ENCODE data around the gene BRINP2. TPM values are rescaled to one million over a fixed set of nuclear protein-coding genes. Genes with fewer than 3 reads are reported as not detected.

Gene BRINP2
- total RNA-seq, 4 donors from 2014 or later = 0.26 to 0.42 TPM; not detected in 2

- intact Hi-C loops (cut with DNase I; ENCODE audit: low total_unique reads) = no loop called here
- H3K4me3 ChIP-seq (ENCODE audit: low read depth, poor library complexity, severe bottlenecking) = no peak overlapping the region
- no peak for DNase-seq (ENCODE audit: low spot score in 2 of 2)
- WGBS, 2 donors = 63 to 71% methylated on average over 4 of the region's 4 CpGs
- TF ChIP-seq, protein P1, sequence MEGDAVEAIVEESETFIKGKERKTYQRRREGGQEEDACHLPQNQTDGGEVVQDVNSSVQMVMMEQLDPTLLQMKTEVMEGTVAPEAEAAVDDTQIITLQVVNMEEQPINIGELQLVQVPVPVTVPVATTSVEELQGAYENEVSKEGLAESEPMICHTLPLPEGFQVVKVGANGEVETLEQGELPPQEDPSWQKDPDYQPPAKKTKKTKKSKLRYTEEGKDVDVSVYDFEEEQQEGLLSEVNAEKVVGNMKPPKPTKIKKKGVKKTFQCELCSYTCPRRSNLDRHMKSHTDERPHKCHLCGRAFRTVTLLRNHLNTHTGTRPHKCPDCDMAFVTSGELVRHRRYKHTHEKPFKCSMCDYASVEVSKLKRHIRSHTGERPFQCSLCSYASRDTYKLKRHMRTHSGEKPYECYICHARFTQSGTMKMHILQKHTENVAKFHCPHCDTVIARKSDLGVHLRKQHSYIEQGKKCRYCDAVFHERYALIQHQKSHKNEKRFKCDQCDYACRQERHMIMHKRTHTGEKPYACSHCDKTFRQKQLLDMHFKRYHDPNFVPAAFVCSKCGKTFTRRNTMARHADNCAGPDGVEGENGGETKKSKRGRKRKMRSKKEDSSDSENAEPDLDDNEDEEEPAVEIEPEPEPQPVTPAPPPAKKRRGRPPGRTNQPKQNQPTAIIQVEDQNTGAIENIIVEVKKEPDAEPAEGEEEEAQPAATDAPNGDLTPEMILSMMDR (IDR thresholded peaks at IDR 0.05) = no peak
- TF ChIP-seq POLR2A (IDR thresholded peaks at IDR 0.05) = no peak
Measured at GRCh38 chr1:177135250-177135649, 35.5 kb upstream of the BRINP2 start.

GRCh38 chr1:177137814-177138213 lies 32.9 kb upstream of the BRINP2 start:
- 54 to 61% methylated on average over 1 of the region's 1 CpG for WGBS, 2 donors
- H3K4me3 ChIP-seq (ENCODE audit: low read depth, poor library complexity, severe bottlenecking) = no peak overlapping the region
- no peak for DNase-seq (ENCODE audit: low spot score in 2 of 2)
- intact Hi-C loops (cut with DNase I; ENCODE audit: low total_unique reads) = no loop called here
- TF ChIP-seq, protein P1 (IDR thresholded peaks at IDR 0.05) = no peak
- TF ChIP-seq POLR2A (IDR thresholded peaks at IDR 0.05) = no peak

DNA sequence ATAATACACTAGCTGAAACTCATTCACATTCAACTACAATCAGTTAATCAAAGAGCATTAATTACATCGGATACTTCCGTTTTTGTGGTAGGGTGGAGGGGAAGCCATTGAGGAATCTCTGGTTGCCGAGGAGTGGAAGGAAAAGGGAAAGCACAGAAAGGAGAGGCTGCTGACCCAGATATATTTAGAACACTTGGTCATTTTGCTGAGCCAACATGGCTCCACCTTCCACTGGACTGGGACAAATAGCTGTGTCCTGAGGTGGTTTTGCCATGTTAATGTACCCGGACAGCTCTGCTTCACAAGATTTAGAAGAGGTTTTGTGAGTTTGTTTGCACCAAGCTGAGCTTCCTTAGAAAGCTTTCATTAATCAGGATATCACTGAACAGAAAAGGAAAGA lies 32.4 kb upstream of the BRINP2 start:
- intact Hi-C loops (cut with DNase I; ENCODE audit: low total_unique reads) = no loop called here
- 85 to 90% methylated on average over 4 of the region's 4 CpGs for WGBS, 2 donors

GRCh38 chr1:177142010-177142409 lies 28.7 kb upstream of the BRINP2 start:
- DNase-seq (ENCODE audit: low spot score in 2 of 2) = no peak
- TF ChIP-seq, protein P1 (IDR thresholded peaks at IDR 0.05) = no peak
- TF ChIP-seq POLR2A (IDR thresholded peaks at IDR 0.05) = no peak
- intact Hi-C loops (cut with DNase I; ENCODE audit: low total_unique reads) = no loop called here
- no peak overlapping the region for H3K4me3 ChIP-seq (ENCODE audit: low read depth, poor library complexity, severe bottlenecking)
- WGBS, 2 donors = 78 to 81% methylated on average over 1 of the region's 1 CpG

More for the DNA sequence above, 32.4 kb upstream of the BRINP2 start:
- TF ChIP-seq, protein P1 (IDR thresholded peaks at IDR 0.05) = no peak
- TF ChIP-seq POLR2A (IDR thresholded peaks at IDR 0.05) = no peak
- H3K4me3 ChIP-seq (ENCODE audit: low read depth, poor library complexity, severe bottlenecking) = no peak overlapping the region
- no peak for DNase-seq (ENCODE audit: low spot score in 2 of 2)

DNA sequence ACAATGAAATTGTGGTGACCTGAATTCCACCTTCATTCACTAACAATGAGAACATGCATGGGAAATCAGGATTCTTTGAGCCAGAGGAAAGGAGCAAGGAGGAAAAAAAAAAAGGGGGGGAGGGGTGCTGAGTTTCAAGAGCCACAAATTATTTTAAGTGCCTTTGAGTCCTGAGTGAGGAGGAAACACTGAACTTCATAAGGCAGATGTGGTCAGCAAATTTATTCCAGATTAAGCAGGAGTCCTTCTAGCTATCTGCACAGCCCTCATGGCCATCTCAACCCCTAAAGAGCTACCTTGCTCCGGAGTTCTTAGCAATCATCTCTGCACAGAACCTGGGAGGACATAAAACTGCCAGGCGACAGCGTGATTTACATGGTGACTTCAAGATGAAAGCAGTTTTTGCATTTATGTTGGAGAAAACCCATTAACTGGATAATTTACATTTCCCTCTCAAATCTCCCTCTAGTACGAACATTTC lies 27.9 kb upstream of the BRINP2 start:
- WGBS, 2 donors = 58 to 68% methylated on average over 4 of the region's 4 CpGs
- DNase-seq (ENCODE audit: low spot score in 2 of 2) = no peak
- H3K4me3 ChIP-seq (ENCODE audit: low read depth, poor library complexity, severe bottlenecking) = no peak overlapping the region
- TF ChIP-seq, protein P1 (IDR thresholded peaks at IDR 0.05) = no peak
- no peak for TF ChIP-seq POLR2A (IDR thresholded peaks at IDR 0.05)
- intact Hi-C loops (cut with DNase I; ENCODE audit: low total_unique reads) = no loop called here
